GM23338 (cell line): ENCODE results near the gene GNPDA1. TPM values are rescaled to one million over a fixed set of nuclear protein-coding genes. Genes with fewer than 3 reads are reported as not detected.

Experiments used
- ATAC-seq: fragments of 200-7000 bp; cut with Tn5 transposase; 3 replicates; pipeline ENCODE4 v1.9.1; 2020
- DNase-seq: peaks from one replicate; pipeline ENCODE4 v3.0.0-alpha.2; 2015; ENCODE audit warnings: low spot score
- H2AFZ ChIP-seq: fragments of 200-600 bp; sonication (generic); 2 replicates; pipeline ENCODE4 v1.8.0; 2016; ENCODE audit warnings: antibody characterized with exemption, mild to moderate bottlenecking, moderate library complexity
- H3F3A ChIP-seq: fragments of 200-600 bp; sonication (generic); replicated peaks from 2 replicates; pipeline ENCODE4 v1.8.0; 2017; ENCODE audit warnings: antibody characterized with exemption, mixed run types, low read depth
- H3K27ac ChIP-seq: fragments of 200-600 bp; sonication (generic); 2 replicates; pipeline ENCODE4 v1.6.1; 2016; ENCODE audit warnings: low read depth
- H3K27me3 ChIP-seq: fragments of 200-600 bp; sonication (generic); 2 replicates; pipeline ENCODE4 v1.8.0; 2016; ENCODE audit warnings: mild to moderate bottlenecking, mixed run types, moderate library complexity; ENCODE audit not compliant: insufficient read depth
- H3K36me3 ChIP-seq: fragments of 200-600 bp; sonication (generic); 2 replicates; pipeline ENCODE4 v1.8.0; 2016; ENCODE audit warnings: mild to moderate bottlenecking; ENCODE audit not compliant: insufficient read depth
- H3K4me1 ChIP-seq: fragments of 200-600 bp; sonication (generic); 2 replicates; pipeline ENCODE4 v1.8.0; 2016; ENCODE audit warnings: mild to moderate bottlenecking, moderate library complexity; ENCODE audit not compliant: insufficient read depth
- H3K4me2 ChIP-seq: fragments of 200-600 bp; sonication (generic); 2 replicates; pipeline ENCODE4 v1.7.1; 2017; ENCODE audit warnings: mixed run types
- H3K4me3 ChIP-seq: fragments of 200-600 bp; sonication (generic); 2 replicates; pipeline ENCODE4 v1.6.1; 2016; ENCODE audit warnings: mixed run types
- H3K79me2 ChIP-seq: fragments of 200-600 bp; sonication (generic); replicated peaks from 2 replicates; pipeline ENCODE4 v1.8.0; 2017; ENCODE audit warnings: mild to moderate bottlenecking; ENCODE audit not compliant: insufficient read depth
- H3K9me2 ChIP-seq: fragments of 200-600 bp; sonication (generic); 2 replicates; pipeline ENCODE4 v1.8.0; 2017; ENCODE audit not compliant: insufficient read depth
- H4K20me1 ChIP-seq: fragments of 200-600 bp; sonication (generic); replicated peaks from 2 replicates; pipeline ENCODE4 v1.8.0; 2017; ENCODE audit warnings: mild to moderate bottlenecking; ENCODE audit not compliant: insufficient read depth
- H3K27ac Mint-ChIP-seq: 2 replicates; pipeline ENCODE4 v1.8.0; 2020; ENCODE audit warnings: inconsistent platforms, mild to moderate bottlenecking, moderate library complexity, mixed read lengths
- H3K27me3 Mint-ChIP-seq: 3 replicates; pipeline ENCODE4 v1.8.0; 2022; ENCODE audit warnings: low read depth, mild to moderate bottlenecking, moderate library complexity, mixed read lengths, inconsistent platforms; ENCODE audit not compliant: insufficient read depth, poor library complexity
- H3K36me3 Mint-ChIP-seq: 3 replicates; pipeline ENCODE4 v1.8.0; 2021; ENCODE audit warnings: low read depth, mild to moderate bottlenecking, inconsistent platforms, moderate library complexity, mixed read lengths
- H3K4me1 Mint-ChIP-seq: 3 replicates; pipeline ENCODE4 v1.8.0; 2020; ENCODE audit warnings: mild to moderate bottlenecking, inconsistent platforms, mixed read lengths
- H3K4me3 Mint-ChIP-seq: 3 replicates; pipeline ENCODE4 v1.8.0; 2021; ENCODE audit warnings: moderate library complexity, mild to moderate bottlenecking, inconsistent platforms, mixed read lengths
- H3K9me3 Mint-ChIP-seq: 3 replicates; pipeline ENCODE4 v1.8.0; 2020; ENCODE audit warnings: moderate library complexity, mild to moderate bottlenecking, inconsistent platforms, mixed read lengths
- ETS1 ChIP-seq: IDR thresholded peaks from 2 replicates; pipeline ENCODE4 v1.6.1; 2016; ENCODE audit warnings: antibody characterized with exemption
- EZH2 ChIP-seq: fragments of 200-600 bp; sonication (generic); IDR thresholded peaks from one replicate; pipeline ENCODE4 v1.8.0; 2017; ENCODE audit warnings: antibody characterized with exemption, mild to moderate bottlenecking, low read depth; ENCODE audit not compliant: unreplicated experiment
- EZH2phosphoT487 ChIP-seq: fragments of 200-600 bp; sonication (generic); IDR thresholded peaks from one replicate; pipeline ENCODE4 v1.8.1; 2018; ENCODE audit warnings: antibody characterized with exemption; ENCODE audit not compliant: unreplicated experiment
- NANOG ChIP-seq: IDR thresholded peaks from 2 replicates; pipeline ENCODE4 v1.6.1; 2016; ENCODE audit warnings: antibody characterized with exemption, borderline replicate concordance
- POLR2AphosphoS5 ChIP-seq: IDR thresholded peaks from 2 replicates; pipeline ENCODE4 v1.6.1; 2016; ENCODE audit warnings: antibody characterized with exemption, low read depth
- STAT1 ChIP-seq: IDR thresholded peaks from one replicate; pipeline ENCODE4 v1.6.1; 2016; ENCODE audit warnings: antibody characterized with exemption; ENCODE audit not compliant: unreplicated experiment
- ZNF114 ChIP-seq: fragments of 250-450 bp; sonication (Bioruptor Pico); IDR thresholded peaks from 2 replicates; pipeline ENCODE4 v1.5.0; 2020; ENCODE audit warnings: mild to moderate bottlenecking, moderate library complexity
- ZNF331 ChIP-seq: fragments of 250-450 bp; sonication (Bioruptor Pico); IDR thresholded peaks from 2 replicates; pipeline ENCODE4 v1.5.0; 2020; ENCODE audit warnings: low read depth, mild to moderate bottlenecking, moderate library complexity
- polyA plus RNA-seq: library from polyadenylated mRNA; unstranded; fragments of >200 nt; fragmentation: Nextera tagmentation; extraction: Ambion mirVana; gene quantifications from 2 replicates; pipeline ENCODE4 v1.2.1, GENCODE V29; 2016
- total RNA-seq: library from RNA; depleted of rRNA; stranded (reverse); fragments of >200 nt; shearing (Covaris generic); gene quantifications from 2 replicates; pipeline ENCODE4 v1.2.3, GENCODE V29; 2014
- TF ChIP-seq, protein P1 (sequence below): fragments of 250-450 bp; sonication (Bioruptor Pico); IDR thresholded peaks from 2 replicates; pipeline ENCODE4 v1.5.0; 2020; ENCODE audit warnings: mild to moderate bottlenecking, moderate library complexity
- TF ChIP-seq, protein P2 (sequence below): IDR thresholded peaks from one replicate; pipeline ENCODE4 v1.6.1; 2018; ENCODE audit warnings: antibody characterized with exemption; ENCODE audit not compliant: unreplicated experiment

The GNPDA1 gene
- total and polyA plus RNA-seq, 2 experiments from 2014 or later: 47.6 to 117 TPM

DNA sequence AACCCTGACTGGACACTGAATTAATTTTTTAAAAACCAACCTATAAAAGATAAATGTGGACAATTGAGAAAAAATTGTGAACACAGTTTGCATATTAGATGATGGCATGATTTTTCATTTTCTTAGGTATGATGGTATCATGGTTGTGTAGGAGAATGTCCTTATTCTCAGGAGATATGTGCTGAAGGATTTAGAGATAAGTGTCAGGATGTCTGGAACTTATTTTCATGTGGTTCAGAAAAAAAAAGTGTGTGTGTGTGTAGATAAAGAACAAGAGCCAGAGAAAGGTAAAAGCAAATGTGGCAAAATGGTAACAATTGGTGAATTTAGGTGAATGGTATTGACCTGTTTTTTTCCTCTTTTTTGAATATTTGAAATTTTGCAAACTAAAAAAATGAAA lies 4.0 kb downstream of the GNPDA1 start (continued):
- TF ChIP-seq, protein P1, sequence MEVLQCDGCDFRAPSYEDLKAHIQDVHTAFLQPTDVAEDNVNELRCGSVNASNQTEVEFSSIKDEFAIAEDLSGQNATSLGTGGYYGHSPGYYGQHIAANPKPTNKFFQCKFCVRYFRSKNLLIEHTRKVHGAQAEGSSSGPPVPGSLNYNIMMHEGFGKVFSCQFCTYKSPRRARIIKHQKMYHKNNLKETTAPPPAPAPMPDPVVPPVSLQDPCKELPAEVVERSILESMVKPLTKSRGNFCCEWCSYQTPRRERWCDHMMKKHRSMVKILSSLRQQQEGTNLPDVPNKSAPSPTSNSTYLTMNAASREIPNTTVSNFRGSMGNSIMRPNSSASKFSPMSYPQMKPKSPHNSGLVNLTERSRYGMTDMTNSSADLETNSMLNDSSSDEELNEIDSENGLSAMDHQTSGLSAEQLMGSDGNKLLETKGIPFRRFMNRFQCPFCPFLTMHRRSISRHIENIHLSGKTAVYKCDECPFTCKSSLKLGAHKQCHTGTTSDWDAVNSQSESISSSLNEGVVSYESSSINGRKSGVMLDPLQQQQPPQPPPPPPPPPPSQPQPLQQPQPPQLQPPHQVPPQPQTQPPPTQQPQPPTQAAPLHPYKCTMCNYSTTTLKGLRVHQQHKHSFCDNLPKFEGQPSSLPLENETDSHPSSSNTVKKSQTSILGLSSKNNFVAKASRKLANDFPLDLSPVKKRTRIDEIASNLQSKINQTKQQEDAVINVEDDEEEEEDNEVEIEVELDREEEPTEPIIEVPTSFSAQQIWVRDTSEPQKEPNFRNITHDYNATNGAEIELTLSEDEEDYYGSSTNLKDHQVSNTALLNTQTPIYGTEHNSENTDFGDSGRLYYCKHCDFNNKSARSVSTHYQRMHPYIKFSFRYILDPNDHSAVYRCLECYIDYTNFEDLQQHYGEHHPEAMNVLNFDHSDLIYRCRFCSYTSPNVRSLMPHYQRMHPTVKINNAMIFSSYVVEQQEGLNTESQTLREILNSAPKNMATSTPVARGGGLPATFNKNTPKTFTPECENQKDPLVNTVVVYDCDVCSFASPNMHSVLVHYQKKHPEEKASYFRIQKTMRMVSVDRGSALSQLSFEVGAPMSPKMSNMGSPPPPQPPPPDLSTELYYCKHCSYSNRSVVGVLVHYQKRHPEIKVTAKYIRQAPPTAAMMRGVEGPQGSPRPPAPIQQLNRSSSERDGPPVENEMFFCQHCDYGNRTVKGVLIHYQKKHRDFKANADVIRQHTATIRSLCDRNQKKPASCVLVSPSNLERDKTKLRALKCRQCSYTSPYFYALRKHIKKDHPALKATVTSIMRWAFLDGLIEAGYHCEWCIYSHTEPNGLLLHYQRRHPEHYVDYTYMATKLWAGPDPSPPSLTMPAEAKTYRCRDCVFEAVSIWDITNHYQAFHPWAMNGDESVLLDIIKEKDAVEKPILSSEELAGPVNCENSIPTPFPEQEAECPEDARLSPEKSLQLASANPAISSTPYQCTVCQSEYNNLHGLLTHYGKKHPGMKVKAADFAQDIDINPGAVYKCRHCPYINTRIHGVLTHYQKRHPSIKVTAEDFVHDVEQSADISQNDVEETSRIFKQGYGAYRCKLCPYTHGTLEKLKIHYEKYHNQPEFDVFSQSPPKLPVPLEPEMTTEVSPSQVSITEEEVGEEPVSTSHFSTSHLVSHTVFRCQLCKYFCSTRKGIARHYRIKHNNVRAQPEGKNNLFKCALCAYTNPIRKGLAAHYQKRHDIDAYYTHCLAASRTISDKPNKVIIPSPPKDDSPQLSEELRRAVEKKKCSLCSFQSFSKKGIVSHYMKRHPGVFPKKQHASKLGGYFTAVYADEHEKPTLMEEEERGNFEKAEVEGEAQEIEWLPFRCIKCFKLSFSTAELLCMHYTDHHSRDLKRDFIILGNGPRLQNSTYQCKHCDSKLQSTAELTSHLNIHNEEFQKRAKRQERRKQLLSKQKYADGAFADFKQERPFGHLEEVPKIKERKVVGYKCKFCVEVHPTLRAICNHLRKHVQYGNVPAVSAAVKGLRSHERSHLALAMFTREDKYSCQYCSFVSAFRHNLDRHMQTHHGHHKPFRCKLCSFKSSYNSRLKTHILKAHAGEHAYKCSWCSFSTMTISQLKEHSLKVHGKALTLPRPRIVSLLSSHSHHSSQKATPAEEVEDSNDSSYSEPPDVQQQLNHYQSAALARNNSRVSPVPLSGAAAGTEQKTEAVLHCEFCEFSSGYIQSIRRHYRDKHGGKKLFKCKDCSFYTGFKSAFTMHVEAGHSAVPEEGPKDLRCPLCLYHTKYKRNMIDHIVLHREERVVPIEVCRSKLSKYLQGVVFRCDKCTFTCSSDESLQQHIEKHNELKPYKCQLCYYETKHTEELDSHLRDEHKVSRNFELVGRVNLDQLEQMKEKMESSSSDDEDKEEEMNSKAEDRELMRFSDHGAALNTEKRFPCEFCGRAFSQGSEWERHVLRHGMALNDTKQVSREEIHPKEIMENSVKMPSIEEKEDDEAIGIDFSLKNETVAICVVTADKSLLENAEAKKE (CRISPR knock-in tag): no peak
- no peak for TF ChIP-seq POLR2AphosphoS5
- TF ChIP-seq EZH2: no peak
- no peak for TF ChIP-seq EZH2phosphoT487
- TF ChIP-seq, protein P2, sequence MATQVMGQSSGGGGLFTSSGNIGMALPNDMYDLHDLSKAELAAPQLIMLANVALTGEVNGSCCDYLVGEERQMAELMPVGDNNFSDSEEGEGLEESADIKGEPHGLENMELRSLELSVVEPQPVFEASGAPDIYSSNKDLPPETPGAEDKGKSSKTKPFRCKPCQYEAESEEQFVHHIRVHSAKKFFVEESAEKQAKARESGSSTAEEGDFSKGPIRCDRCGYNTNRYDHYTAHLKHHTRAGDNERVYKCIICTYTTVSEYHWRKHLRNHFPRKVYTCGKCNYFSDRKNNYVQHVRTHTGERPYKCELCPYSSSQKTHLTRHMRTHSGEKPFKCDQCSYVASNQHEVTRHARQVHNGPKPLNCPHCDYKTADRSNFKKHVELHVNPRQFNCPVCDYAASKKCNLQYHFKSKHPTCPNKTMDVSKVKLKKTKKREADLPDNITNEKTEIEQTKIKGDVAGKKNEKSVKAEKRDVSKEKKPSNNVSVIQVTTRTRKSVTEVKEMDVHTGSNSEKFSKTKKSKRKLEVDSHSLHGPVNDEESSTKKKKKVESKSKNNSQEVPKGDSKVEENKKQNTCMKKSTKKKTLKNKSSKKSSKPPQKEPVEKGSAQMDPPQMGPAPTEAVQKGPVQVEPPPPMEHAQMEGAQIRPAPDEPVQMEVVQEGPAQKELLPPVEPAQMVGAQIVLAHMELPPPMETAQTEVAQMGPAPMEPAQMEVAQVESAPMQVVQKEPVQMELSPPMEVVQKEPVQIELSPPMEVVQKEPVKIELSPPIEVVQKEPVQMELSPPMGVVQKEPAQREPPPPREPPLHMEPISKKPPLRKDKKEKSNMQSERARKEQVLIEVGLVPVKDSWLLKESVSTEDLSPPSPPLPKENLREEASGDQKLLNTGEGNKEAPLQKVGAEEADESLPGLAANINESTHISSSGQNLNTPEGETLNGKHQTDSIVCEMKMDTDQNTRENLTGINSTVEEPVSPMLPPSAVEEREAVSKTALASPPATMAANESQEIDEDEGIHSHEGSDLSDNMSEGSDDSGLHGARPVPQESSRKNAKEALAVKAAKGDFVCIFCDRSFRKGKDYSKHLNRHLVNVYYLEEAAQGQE: no peak

GRCh38 chr5:142007237-142007544 lies 5.6 kb downstream of the GNPDA1 start:
- Histone ChIP-seq H3K27me3 (no peaks in the 10 kb centered on the region), H2AFZ (no peak overlapping the region), H3K27ac (no peak overlapping the region), H4K20me1 (no peaks in the 10 kb centered on the region), H3K36me3 (peaks cover 40% of the 10 kb centered on the region; the same call in 1 of the 2 replicates), H3F3A (no peaks in the 10 kb centered on the region), H3K9me2 (no peaks in the 10 kb centered on the region), H3K4me1 (no peaks in the 10 kb centered on the region), H3K4me2 (no peak overlapping the region), H3K79me2 (no peaks in the 10 kb centered on the region; the same call in 1 of the 2 replicates), H3K4me3 (no peak overlapping the region)
- no peak overlapping the region for H3K27ac Mint-ChIP-seq
- no peak overlapping the region for H3K4me3 Mint-ChIP-seq
- peaks cover 6% of the 10 kb centered on the region for H3K27me3 Mint-ChIP-seq
- H3K4me1 Mint-ChIP-seq: peaks cover 4% of the 10 kb centered on the region; the same call in 2 of the 3 replicates
- ATAC-seq: no peak
- DNase-seq: no peak
- no peaks in the 10 kb centered on the region for H3K9me3 Mint-ChIP-seq
- TF ChIP-seq ETS1 (no peak), EZH2phosphoT487 (no peak), ZNF114 (CRISPR knock-in tag) (no peak), STAT1 (no peak), NANOG (no peak), ZNF331 (CRISPR knock-in tag) (no peak), POLR2AphosphoS5 (no peak)
- H3K36me3 Mint-ChIP-seq: peaks cover 58% of the 10 kb centered on the region
